GM12878 (cell line): ENCODE data around the gene DHRS4. TPM values are rescaled to one million over a fixed set of nuclear protein-coding genes. Genes with fewer than 3 reads are reported as not detected.

Experiments used
- ATAC-seq: fragments of 200-7000 bp; cut with Tn5 transposase; 3 replicates; pipeline ENCODE4 v1.9.1; 2020; ENCODE audit warnings: mild to moderate bottlenecking, moderate library complexity
- BruUV-seq: library from RNA; stranded (reverse); fragments of 400-500 nt; replicated peaks from 2 replicates; lab custom pipeline; 2021; lab: Mats Ljungman, UMichigan
- CTCF ChIA-PET: fragments of 300-600 bp; sonication (Branson Sonifier 250); formaldehyde crosslinking; extraction: SDS; loops from one replicate; lab custom pipeline; 2021; ENCODE audit warnings: inconsistent platforms; lab: Yijun Ruan, JAX
- POLR2A ChIA-PET: fragments of 350-600 bp; formaldehyde crosslinking; extraction: SDS; loops from one replicate; lab custom pipeline; 2021; ENCODE audit warnings: inconsistent platforms; lab: Charles Lee
- RAD21 ChIA-PET: fragments of 300-600 bp; sonication (Branson Sonifier 250); formaldehyde crosslinking; loops from one replicate; lab custom pipeline; 2023; ENCODE audit warnings: antibody characterized with exemption; ENCODE audit not compliant: unreplicated experiment; lab: Charles Lee
- SMC1A ChIA-PET: fragments of 300-600 bp; sonication (Branson Sonifier 250); formaldehyde crosslinking; loops from one replicate; lab custom pipeline; 2023; ENCODE audit not compliant: unreplicated experiment, uncharacterized antibody; lab: Charles Lee
- DNase-seq: peaks from one replicate; pipeline ENCODE4 v3.0.0-alpha.2; 2011; ENCODE audit warnings: low read depth, low spot score
- FAIRE-seq: peaks from 3 replicates; lab custom pipeline; 2011; peaks lifted over from hg19 to GRCh38; lab: Jason Lieb, UNC
- H2AFZ ChIP-seq: 2 replicates; pipeline ENCODE4 v1.6.0; 2011; ENCODE audit warnings: low read depth, low read length, control low read depth; ENCODE audit not compliant: control insufficient read depth
- H3K27ac ChIP-seq: 2 replicates; pipeline ENCODE4 v1.5.1; 2011; ENCODE audit warnings: control low read depth; ENCODE audit not compliant: control insufficient read depth, insufficient read depth
- H3K27me3 ChIP-seq, 2 experiments: replicated peaks in 1 of 2; 2 replicates each; pipeline versions ENCODE4 v1.6.0 to v1.6.1; 2011; ENCODE audit warnings: low read length in 1 of 2; ENCODE audit not compliant: control insufficient read depth in 2 of 2, insufficient read depth in 2 of 2
- H3K36me3 ChIP-seq, 2 experiments: 2 replicates each; pipeline ENCODE4 v1.5.1; 2011; ENCODE audit warnings: low read length in 1 of 2; ENCODE audit not compliant: control insufficient read depth in 2 of 2, insufficient read depth in 2 of 2
- H3K4me1 ChIP-seq: 2 replicates; pipeline ENCODE4 v1.6.1; 2011; ENCODE audit warnings: mild to moderate bottlenecking, low read length, moderate library complexity, mixed read lengths; ENCODE audit not compliant: control insufficient read depth, insufficient read depth
- H3K4me2 ChIP-seq: 2 replicates; pipeline ENCODE4 v1.6.0; 2011; ENCODE audit warnings: control low read depth; ENCODE audit not compliant: control insufficient read depth, insufficient read depth
- H3K4me3 ChIP-seq: fragments of 200-600 bp; sonication (generic); 2 replicates; pipeline ENCODE4 v1.5.1; 2016
- H3K79me2 ChIP-seq: 2 replicates; pipeline ENCODE4 v1.6.0; 2011; ENCODE audit warnings: low read length; ENCODE audit not compliant: control insufficient read depth, insufficient read depth
- H3K9ac ChIP-seq: 2 replicates; pipeline ENCODE4 v1.8.0; 2011; ENCODE audit warnings: low read length, control low read depth, mixed read lengths; ENCODE audit not compliant: control insufficient read depth, insufficient read depth
- H3K9me3 ChIP-seq: replicated peaks from 3 replicates; pipeline ENCODE4 v1.5.1; 2011; ENCODE audit warnings: mild to moderate bottlenecking, low read length; ENCODE audit not compliant: control insufficient read depth, insufficient read depth
- H4K20me1 ChIP-seq: 2 replicates; pipeline ENCODE4 v1.6.0; 2011; ENCODE audit not compliant: control insufficient read depth, insufficient read depth
- BCL11A ChIP-seq: IDR thresholded peaks from 2 replicates; pipeline ENCODE4 v1.6.1; 2011; ENCODE audit warnings: low read depth, low read length
- BCL3 ChIP-seq: IDR thresholded peaks from 2 replicates; pipeline ENCODE4 v1.6.1; 2011; ENCODE audit warnings: borderline replicate concordance, low read depth, mild to moderate bottlenecking, moderate library complexity, low read length; ENCODE audit not compliant: insufficient read depth, poor library complexity, severe bottlenecking
- EED ChIP-seq: sonication (generic); IDR thresholded peaks from 2 replicates; pipeline ENCODE4 v1.6.1; 2016; ENCODE audit warnings: antibody characterized with exemption, low read depth
- SMARCA5 ChIP-seq: fragments of 450-650 bp; IDR thresholded peaks from 2 replicates; pipeline ENCODE4 v1.6.1; 2017; ENCODE audit warnings: mild to moderate bottlenecking
- SMC3 ChIP-seq: IDR thresholded peaks from 2 replicates; pipeline ENCODE4 v1.6.1; 2011; ENCODE audit warnings: low read length, improper control_type of control experiment, borderline replicate concordance
- WGBS: methylation state at CpG from one replicate; pipeline ENCODE4 v1.1.6; 2016; ENCODE audit warnings: low lambda C conversion rate; ENCODE audit not compliant: insufficient replicate concordance, insufficient coverage; ENCODE audit errors: missing lambda C conversion rate; 5-methylcytosine and 5-hydroxymethylcytosine counted together
- in situ Hi-C: fragments of 300-500 bp; cut with MboI; formaldehyde crosslinking; loops from 9 replicates; pipeline ENCODE4 v1.14.3; 2018; ENCODE audit warnings: mixed read lengths
- intact Hi-C: fragments of 100-400 bp; cut with micrococcal nuclease; formaldehyde crosslinking; loops from one replicate; pipeline ENCODE4 v1.14.2; 2022; ENCODE audit not compliant: unreplicated experiment
- polyA plus RNA-seq, 11 experiments: library from polyadenylated mRNA; depleted of rRNA in 4 of 11; unstranded in 6 of 11; stranded (reverse) in 5 of 11; fragments of >200 nt; fragmentation: Nextera tagmentation in 4 of 11; fragmentation: Illumina TruSeq in 1 of 11; extraction: Ambion mirVana in 4 of 11; extraction: Trizol in 1 of 11; gene quantifications; 1 replicate in 1 of 11; 2 replicates in 10 of 11; pipeline versions ENCODE4 v1.2.1 to v1.2.3, GENCODE V29; 2011 to 2016; ENCODE audit warnings: inconsistent platforms in 2 of 11, missing spikeins in 2 of 11, low read depth in 1 of 11
- total RNA-seq, 4 experiments: library from RNA; depleted of rRNA in 3 of 4; stranded (reverse); fragments of >200 nt in 3 of 4; fragmentation: Illumina TruSeq in 1 of 4; extraction: Trizol in 1 of 4; gene quantifications; 2 replicates each; pipeline versions ENCODE4 v1.2.1 to v1.2.3, GENCODE V29; 2013 to 2021

DHRS4 gene
- total and polyA plus RNA-seq, 10 of the 15 experiments (the other 5 are each of a cell fraction or from before 2014, with no cell fraction given): 2.4 to 38.1 (median 22.2) TPM

- Histone ChIP-seq H3K4me2 (no peak overlapping the region), H3K36me3 (no peaks in the 10 kb centered on the region), H3K79me2 (no peaks in the 10 kb centered on the region), H3K4me1 (no peaks in the 10 kb centered on the region), H4K20me1 (no peaks in the 10 kb centered on the region), H3K27ac (no peak overlapping the region), H3K9me3 (no peaks in the 10 kb centered on the region), H2AFZ (no peak overlapping the region), H3K4me3 (no peak overlapping the region), H3K27me3 (no peaks in the 10 kb centered on the region), H3K9ac (no peak overlapping the region)
- ChIA-PET CTCF (interaction anchor here (1.1 to 3.2 kb wide), 6 partner anchors 9 to 342 kb away, joined by 3 to 37 read pairs (median 10); no protein-coding TSS in a partner anchor), SMC1A (interaction anchor here (0.6 to 3.2 kb wide), 6 partner anchors 9 to 343 kb away, joined by 3 to 25 read pairs (median 7); partner anchors contain the start of gene DHRS4), RAD21 (interaction anchor here (2.2 to 4.3 kb wide), 2 partner anchors 299 to 343 kb away, joined by 16 to 23 read pairs; no protein-coding TSS in a partner anchor), POLR2A (no interaction called here)
- FAIRE-seq (no peak), ATAC-seq (no peak), DNase-seq (no peak)
- intact Hi-C loops (no loop called here), in situ Hi-C loops (loop anchor here (5.0 kb wide), 1 partner anchor 345 kb away; no protein-coding TSS in a partner anchor)
- TF ChIP-seq SMC3 (no peak), SMARCA5 (no peak), BCL11A (no peak), BCL3 (no peak), EED (no peak)
- BruUV-seq: no TSS peak
- 34% methylated on average over 6 of the region's 6 CpGs for WGBS
Measured at GRCh38 chr14:23931721-23932289, 21.8 kb upstream of the DHRS4 start.
